Cardiac fibroblast (primary cell): ENCODE measurements around the gene MPHOSPH10.

Experiments
- DNase-seq, 2 donors: peaks; one replicate each; pipeline versions ENCODE4 v3.0.0 to v3.0.0-alpha.2; 2010; ENCODE audit warnings: low read depth in 2 of 2
- H3K4me3 ChIP-seq, 2 donors: replicated peaks in 1 of 2; 1 replicate in 1 of 2; 2 replicates in 1 of 2; pipeline ENCODE4 v1.5.1; 2011; ENCODE audit warnings: low read depth in 2 of 2, low read length in 2 of 2, mild to moderate bottlenecking in 2 of 2, moderate library complexity in 1 of 2
- TF ChIP-seq, protein P1 (sequence below): IDR thresholded peaks from one replicate; pipeline ENCODE4 v1.5.1; 2011; ENCODE audit warnings: low read depth, mild to moderate bottlenecking, low read length, inconsistent platforms

Gene MPHOSPH10

DNA sequence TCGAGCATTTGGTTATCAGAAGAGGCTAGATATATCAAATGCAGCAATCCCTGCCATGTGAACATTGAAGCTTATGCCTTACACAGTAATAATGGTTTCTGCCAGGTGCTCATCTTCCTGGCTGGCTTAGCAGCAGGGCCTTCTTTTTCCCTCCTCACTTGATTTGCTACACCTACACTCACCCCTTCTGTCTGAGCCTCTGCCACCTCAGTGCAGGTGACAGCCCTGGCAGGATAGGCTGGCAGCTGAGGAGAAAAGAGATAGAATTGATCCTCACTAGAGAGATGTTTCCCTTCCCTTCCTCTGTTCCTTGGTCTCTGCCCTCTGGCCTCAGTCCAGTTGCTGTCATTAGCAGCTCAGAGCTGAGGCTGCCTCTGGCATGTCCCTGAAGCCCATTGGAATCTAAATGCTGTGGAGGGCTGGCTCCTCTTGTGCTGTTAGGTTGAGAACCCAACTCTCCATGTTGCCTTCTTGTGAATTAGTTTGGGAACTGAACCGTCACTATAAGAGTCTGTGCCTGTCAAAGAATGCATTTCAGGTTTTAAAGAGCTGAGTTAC, 18.2 kb downstream of the MPHOSPH10 start:
- H3K4me3 ChIP-seq, result no peak overlapping the region
- TF ChIP-seq, protein P1, sequence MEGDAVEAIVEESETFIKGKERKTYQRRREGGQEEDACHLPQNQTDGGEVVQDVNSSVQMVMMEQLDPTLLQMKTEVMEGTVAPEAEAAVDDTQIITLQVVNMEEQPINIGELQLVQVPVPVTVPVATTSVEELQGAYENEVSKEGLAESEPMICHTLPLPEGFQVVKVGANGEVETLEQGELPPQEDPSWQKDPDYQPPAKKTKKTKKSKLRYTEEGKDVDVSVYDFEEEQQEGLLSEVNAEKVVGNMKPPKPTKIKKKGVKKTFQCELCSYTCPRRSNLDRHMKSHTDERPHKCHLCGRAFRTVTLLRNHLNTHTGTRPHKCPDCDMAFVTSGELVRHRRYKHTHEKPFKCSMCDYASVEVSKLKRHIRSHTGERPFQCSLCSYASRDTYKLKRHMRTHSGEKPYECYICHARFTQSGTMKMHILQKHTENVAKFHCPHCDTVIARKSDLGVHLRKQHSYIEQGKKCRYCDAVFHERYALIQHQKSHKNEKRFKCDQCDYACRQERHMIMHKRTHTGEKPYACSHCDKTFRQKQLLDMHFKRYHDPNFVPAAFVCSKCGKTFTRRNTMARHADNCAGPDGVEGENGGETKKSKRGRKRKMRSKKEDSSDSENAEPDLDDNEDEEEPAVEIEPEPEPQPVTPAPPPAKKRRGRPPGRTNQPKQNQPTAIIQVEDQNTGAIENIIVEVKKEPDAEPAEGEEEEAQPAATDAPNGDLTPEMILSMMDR, result no peak
- no peak for DNase-seq

DNA sequence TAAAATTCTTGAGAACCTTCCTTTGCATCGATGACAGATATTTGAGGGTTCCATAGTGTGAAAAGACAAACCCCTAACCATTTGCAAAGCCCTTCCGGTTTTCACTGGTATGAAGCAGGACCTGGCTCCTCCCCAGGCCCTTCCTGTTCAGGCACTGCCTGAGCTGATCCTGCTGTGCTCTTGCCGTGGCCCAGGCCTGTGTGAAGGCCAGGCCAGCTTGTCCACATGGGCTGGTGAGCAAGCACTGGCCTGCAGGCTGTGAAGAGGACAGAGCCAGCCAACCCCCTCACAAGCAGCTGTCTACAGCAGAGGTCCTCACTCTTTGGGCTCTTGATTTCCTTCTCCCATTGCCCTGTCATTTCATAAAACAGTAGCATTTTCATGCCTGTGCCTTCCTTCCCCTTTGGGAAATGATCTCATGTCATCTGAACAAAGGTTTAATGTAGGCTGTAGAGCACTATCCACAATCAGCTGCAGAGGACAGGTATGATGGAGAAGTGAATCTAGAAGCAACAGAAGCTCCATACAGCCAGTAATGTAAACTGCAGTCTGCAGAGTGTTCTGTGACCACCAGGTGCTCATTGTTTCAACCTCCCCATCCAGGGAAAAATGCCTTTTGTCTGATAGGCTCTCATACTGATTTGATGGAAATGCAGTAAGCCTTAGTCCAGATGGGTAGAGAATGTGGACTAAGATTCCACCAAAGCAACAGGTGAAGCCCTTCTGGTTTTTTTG, 19.8 kb downstream of the MPHOSPH10 start:
- DNase-seq, result no peak
- H3K4me3 ChIP-seq, result no peak overlapping the region
- TF ChIP-seq, protein P1, result no peak

DNA sequence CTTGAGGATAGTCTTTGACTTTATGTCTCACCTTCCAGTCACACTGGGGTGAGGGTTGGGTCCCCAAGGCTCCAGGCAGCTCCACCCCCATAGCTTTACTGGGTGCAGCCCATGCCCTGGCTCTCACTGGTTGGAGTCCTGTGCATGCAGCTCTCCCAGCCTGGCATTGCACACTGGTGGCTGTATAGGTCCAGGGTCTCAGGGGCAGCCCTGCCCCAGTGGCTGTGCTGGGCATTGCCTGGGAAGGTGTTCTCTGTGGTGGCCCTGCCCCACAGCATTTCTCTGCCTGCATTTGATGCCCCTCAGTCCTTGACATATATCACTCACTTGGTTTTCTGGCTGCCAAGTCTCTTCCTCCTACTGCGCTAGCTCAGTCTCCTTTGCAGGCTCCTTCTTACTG, 21.2 kb downstream of the MPHOSPH10 start:
- TF ChIP-seq, protein P1, result no peak

DNA sequence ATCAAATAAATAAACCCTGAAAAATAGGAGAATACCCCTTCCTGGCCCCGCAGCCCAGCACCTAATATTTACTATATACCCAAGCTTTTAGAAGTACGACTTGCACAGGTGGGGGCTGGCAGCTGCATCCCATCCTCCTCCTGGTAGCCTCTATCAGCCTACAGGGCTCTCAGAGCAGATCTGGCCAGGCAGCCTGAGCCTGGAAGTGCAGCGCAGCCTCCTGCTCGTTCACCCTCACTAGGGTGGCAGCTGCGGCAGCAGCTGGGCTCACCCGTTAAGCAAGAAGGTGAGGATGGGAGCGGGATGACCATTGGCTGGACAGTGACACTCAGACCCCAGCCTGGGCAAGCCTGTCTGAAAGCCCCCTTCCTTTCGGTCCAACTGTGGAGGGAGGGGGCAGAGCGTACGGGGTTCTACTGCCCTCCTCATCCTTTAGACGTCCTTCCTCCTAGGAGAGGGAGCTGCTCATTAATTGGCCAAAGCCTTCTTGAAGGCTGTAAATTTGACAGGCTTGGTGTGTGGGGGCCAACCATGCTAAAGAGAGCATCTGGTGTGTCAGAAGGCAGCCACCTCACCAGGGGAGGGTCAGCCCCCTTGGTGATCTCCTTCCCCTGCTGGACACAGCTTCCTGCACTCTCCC, 23.3 kb downstream of the MPHOSPH10 start:
- DNase-seq, result no peak
- no peak overlapping the region for H3K4me3 ChIP-seq
- TF ChIP-seq, protein P1, result no peak

More for the DNA sequence above, 21.2 kb downstream of the MPHOSPH10 start:
- H3K4me3 ChIP-seq, result no peak overlapping the region
- DNase-seq, result no peak

DNA sequence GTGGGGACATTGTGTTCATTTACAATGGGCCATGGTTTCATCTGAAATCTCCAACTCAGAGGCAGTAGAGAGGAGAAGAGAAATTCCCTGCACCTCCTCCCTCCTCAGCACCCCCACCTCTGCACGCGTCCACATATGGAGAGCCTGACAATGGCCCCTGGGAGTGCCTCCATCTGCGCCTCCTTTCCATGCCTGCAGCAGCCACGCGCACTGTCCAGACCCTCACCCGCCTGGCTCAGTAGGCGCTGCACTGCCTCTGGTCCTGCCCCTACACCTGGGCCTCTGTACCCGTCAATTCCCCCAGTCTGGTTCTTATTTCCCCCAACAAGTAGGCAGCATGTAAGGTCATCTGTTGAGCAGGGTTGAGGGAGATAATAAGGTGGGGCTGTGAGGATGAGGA, 23.8 kb downstream of the MPHOSPH10 start:
- H3K4me3 ChIP-seq, result no peak overlapping the region
- TF ChIP-seq, protein P1, result no peak
- no peak for DNase-seq

DNA sequence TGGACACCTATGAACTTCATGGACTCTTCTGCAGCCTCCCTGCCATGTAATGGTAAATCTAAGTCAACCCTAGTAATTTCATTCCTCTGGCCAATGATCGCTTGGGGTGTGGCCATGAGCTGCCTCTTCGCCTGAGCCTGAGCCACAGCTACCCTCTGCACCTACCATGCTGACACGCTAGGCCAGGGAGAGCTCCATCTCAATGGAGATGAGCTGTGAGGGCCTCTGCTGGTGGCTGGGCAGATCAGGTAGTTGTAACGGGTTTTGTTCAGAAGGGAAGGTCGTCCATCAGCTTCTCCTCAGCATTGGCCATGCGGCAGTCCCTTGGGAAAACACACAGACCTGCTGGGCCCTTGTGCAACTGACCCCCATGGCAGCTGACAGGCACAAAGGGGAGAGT, 24.4 kb downstream of the MPHOSPH10 start:
- no peak overlapping the region for H3K4me3 ChIP-seq
- TF ChIP-seq, protein P1, result no peak
- DNase-seq, result no peak
